ENCODE data around the gene NTRK1.

DNA sequence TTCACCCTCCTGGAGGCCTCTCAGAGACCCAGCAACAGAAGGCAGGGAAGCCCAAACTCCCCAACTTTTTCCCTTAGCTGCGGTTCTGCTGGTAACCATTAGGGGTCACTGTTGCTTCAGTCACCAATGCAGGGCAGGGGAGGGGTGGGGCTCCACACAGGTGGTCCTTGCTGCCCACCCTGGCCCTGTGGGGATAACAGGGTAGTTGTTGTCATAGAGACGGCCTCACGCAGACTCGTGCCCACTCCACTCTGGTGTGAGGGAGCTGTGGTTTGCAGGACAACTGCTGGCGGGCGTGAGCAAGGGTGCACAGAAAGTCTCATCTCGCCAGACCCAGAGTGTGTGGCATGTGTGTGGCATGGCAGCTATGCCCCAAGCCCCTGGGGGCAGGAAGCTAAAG lies 21.7 kb upstream of the NTRK1 start:
- TF ChIP-seq PATZ1 (CRISPR knock-in tag; IDR thresholded peaks at IDR 0.05; ENCODE audit: borderline replicate concordance) (no peak), OSR1 (CRISPR knock-in tag; IDR thresholded peaks at IDR 0.05) (no peak), ZC3H10 (CRISPR knock-in tag; IDR thresholded peaks at IDR 0.05) (no peak), ZNF70 (CRISPR knock-in tag; IDR thresholded peaks at IDR 0.05) (no peak), ZFP30 (CRISPR knock-in tag; IDR thresholded peaks at IDR 0.05) (no peak), ARNTL (CRISPR knock-in tag; IDR thresholded peaks at IDR 0.05; ENCODE audit: borderline replicate concordance, low read depth) (no peak), ESRRG (CRISPR knock-in tag; IDR thresholded peaks at IDR 0.05) (no peak)
- TF ChIP-seq, protein P1, sequence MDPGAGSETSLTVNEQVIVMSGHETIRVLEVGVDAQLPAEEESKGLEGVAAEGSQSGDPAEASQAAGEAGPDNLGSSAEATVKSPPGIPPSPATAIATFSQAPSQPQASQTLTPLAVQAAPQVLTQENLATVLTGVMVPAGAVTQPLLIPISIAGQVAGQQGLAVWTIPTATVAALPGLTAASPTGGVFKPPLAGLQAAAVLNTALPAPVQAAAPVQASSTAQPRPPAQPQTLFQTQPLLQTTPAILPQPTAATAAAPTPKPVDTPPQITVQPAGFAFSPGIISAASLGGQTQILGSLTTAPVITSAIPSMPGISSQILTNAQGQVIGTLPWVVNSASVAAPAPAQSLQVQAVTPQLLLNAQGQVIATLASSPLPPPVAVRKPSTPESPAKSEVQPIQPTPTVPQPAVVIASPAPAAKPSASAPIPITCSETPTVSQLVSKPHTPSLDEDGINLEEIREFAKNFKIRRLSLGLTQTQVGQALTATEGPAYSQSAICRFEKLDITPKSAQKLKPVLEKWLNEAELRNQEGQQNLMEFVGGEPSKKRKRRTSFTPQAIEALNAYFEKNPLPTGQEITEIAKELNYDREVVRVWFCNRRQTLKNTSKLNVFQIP (CRISPR knock-in tag; IDR thresholded peaks at IDR 0.05; ENCODE audit: borderline replicate concordance, low read depth): no peak

Data from SK-N-SH treated with all-trans-retinoic acid at 6 μM for 48 hours (cell line).